NCI-H2227 (cell line): Measurements from ENCODE around the gene MRNIP.

ENCODE experiments used
- DNase-seq: peaks from one replicate; lab custom pipeline; 2025; ENCODE audit not compliant: unreplicated experiment; lab: John Stamatoyannopoulos, UW

MRNIP gene

GRCh38 chr5:179822444-179822990 lies 36.1 kb downstream of the MRNIP start:
- DNase-seq, result no peak

GRCh38 chr5:179822059-179822432 lies 36.6 kb downstream of the MRNIP start:
- DNase-seq, result no peak

DNA sequence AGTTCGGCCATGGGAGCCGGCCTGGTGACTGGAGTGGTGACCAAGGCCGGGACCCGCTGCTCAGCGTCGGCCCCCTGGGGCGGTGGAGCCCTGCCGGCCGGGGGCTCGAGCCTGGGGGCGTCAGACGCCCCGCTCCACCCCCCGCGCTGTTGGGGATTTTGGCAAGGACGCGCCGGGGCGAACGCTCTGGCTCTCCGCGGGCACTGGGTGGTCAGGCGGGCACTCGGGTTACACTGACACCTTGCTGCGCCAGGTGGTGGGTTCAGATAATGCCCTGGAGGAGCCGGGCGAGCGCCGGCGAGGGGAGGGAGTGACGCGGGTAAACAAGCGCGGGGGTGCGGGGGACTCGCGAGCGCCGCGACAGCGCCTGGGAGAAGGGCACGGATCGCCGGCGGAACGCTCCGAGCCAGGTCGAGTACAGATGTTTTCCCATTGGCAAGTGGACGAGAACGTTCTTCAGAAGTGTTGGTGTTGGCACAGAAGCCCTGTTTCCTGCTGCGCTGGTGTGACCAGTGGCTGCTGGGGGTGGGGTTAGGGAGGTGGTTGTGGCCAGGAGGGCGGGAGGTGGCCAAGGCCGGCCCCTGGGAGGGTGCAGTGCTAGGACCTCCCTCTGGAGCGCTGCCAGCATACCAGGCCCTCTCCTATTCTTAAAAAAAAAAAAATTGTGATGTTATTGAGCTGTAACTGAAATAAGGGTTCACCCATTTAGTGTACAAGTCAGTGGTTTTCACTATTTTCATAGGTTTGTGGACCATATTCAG lies 37.1 kb downstream of the MRNIP start:
- DNase-seq, result peak; percentile 79

DNA sequence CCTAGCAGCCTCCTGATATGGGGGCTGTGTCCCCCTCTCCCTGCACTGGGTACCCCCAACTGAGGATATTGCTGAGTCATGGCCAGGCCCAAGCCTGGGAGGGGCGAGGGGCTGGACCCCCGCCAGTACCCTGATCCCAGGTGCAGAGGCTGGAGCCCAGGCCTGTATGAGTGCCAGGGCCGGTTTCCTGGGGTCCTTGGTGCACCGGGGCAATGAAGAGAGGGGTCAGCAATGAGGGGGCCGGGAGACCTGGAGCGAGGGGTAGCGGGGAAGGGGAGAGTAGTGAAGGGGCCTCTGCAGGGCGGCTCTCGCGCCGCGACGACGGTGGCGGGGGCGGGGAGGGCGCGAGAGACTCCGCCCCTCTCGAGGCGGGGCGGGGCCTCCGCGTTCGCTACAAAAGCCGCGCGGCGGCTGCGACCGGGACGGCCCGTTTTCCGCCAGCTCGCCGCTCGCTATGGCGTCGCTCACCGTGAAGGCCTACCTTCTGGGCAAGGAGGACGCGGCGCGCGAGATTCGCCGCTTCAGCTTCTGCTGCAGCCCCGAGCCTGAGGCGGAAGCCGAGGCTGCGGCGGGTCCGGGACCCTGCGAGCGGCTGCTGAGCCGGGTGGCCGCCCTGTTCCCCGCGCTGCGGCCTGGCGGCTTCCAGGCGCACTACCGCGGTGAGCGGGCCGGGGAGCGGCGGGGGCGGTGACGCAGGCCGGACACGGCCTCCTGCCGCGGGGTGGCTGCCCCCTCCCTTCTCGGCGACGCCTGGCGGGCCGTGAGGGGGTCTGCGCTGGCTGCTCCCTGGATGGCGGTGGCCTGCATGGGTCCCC lies 37.9 kb downstream of the MRNIP start, which contains the start of gene SQSTM1:
TSS of gene SQSTM1 (plus strand) at position 423 of the 815 bp plus-strand sequence. CDS start at position 455, 32 bp downstream.
- peak; percentile 84 for DNase-seq

GRCh38 chr5:179820127-179820482 lies 38.5 kb downstream of the MRNIP start:
- no peak for DNase-seq

- peak; percentile 30 for DNase-seq
Observed at GRCh38 chr5:179819296-179820126, 39.1 kb downstream of the MRNIP start.

- DNase-seq, result peak; percentile 68
Observed at GRCh38 chr5:179818746-179819295, 39.8 kb downstream of the MRNIP start.

GRCh38 chr5:179817890-179818745 lies 40.5 kb downstream of the MRNIP start:
- DNase-seq, result no peak

DNA sequence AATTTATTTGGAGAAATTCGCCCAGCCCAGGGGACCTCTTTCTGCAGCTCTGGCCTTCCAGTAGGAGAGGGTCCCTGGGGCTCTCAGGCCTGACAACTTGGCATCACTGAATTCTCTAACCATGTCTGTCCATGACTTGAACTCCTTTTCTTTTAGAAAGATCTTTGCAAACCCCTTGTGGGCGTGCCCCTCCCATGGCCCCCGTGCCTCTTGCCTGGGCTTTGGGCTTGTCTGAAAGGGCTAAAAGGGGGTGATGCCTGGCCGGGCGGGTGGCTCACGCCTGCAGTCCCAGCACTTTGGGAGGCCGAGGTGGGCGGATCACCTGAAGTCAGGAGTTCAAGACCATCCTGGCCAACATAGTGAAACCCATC lies 41.2 kb downstream of the MRNIP start:
- DNase-seq, result no peak

GRCh38 chr5:179816796-179817469 lies 41.7 kb downstream of the MRNIP start:
- DNase-seq, result no peak

DNA sequence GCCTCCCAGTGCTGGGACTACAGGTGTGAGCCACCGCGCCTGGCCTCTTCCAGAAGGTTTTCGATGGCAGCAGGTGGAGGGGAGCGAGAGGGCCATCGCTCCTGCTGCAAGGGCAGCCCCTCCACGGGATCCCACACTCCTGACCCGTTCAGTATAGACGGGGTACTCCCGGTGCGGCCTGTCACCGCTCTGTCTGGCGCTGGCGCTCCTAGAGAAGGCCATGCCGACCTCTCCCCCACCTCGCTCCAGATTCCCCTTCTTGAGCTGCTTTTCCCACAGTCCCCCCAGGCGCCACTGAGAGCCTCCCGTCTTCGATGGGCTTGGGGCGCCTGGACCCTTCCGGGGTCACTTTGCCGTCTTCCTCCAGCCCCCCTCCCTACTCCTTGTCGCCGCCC lies 42.2 kb downstream of the MRNIP start:
- no peak for DNase-seq

DNA sequence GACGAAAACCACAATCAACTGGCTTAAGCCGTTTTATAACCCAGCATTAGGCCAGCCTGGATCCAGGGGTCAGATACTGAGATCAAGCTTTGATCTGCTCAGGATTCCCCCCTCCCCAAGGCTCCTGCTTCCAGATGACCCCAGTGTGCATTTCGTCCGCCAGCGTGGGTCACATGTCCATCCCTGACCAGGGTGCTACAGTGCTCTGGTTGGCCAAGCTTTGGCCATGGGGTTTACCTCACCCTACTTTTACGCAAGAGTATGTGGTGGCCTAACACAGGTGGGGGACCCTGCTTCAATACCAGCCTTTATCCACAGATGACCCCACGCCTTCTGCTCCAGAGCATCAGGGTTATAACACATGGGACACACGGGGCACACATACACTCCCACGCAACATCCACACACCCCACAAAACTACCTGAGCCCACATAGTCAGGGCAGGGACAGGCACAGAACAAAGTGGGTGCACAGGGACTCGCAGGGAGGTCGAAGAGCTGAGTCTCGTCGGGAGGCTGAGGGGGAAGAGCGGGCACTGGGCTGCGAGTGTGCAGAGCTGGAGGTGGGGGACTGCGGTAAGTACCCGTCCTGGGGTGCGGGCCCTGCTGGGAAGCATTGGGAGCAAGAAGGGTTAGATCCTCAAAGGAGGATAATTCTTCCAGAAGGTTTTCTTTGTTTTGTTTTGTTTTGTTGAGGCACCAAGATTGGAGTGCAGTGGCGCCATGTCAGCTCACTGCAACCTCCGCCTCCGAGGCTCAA lies 42.9 kb downstream of the MRNIP start:
- DNase-seq, result no peak

GRCh38 chr5:179814090-179814489 lies 44.5 kb downstream of the MRNIP start:
- DNase-seq, result no peak

DNA sequence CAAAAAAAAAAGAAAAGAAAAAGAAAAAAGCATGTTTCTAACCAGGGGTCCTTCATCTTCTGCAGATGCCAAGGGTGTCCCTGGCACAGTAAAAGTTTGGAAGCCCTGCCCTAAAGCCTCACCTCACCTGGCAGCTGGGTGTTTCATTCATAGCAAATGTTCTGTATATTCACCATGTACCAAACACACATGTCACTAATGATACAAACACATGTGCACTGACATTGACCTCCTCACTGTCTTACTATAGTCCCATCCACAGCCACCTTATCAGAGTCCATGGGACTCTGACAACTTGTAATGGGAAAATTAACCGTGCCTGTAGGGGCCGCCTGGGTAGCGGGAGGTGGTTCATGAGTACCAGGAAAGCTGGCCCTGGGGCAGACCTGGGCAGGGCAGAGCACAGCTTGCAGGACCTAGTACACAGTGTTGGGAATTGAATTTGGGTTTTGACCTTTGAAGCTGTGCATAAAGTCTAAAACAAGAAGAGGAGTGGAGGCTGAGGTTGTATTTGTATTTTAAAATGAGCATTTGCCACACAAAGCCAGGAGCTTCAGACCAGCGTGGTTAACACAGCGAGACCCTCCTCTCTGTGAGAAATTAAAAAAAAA lies 45.5 kb downstream of the MRNIP start:
- DNase-seq, result no peak

DNA sequence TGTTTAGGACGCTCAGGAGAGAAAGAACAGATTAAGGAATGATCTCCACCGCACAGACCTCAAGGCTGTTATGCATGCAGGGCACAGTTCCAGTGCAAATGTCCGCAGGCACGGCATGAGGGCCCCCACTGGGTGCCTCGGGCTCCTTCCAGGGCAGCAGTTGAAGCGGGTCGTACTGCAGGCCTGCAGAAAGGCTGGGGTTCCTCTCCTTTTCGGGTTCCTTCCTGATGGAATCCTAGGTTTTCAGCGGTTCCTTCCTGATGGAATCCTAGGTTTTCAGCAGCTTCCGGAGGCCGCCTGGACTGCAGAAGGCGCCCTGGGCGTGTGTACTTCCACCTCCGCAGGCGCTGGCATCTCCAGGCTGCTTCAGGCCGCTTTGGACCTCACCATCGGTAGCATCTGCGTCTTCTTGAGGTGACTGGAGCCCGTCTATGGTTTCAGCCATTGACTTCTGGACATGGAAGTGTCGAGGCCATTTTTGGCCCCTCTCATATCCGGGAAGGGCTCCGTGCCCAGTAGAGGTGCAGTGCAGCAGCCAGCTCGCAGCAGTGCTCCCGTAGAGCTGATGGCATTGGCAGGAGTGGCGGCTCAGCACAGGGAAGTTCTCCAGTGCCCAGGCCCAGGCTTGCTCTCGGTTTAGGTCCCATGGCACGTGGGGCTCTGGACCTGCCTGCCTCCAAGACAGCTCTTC lies 46.3 kb downstream of the MRNIP start:
- no peak for DNase-seq

DNA sequence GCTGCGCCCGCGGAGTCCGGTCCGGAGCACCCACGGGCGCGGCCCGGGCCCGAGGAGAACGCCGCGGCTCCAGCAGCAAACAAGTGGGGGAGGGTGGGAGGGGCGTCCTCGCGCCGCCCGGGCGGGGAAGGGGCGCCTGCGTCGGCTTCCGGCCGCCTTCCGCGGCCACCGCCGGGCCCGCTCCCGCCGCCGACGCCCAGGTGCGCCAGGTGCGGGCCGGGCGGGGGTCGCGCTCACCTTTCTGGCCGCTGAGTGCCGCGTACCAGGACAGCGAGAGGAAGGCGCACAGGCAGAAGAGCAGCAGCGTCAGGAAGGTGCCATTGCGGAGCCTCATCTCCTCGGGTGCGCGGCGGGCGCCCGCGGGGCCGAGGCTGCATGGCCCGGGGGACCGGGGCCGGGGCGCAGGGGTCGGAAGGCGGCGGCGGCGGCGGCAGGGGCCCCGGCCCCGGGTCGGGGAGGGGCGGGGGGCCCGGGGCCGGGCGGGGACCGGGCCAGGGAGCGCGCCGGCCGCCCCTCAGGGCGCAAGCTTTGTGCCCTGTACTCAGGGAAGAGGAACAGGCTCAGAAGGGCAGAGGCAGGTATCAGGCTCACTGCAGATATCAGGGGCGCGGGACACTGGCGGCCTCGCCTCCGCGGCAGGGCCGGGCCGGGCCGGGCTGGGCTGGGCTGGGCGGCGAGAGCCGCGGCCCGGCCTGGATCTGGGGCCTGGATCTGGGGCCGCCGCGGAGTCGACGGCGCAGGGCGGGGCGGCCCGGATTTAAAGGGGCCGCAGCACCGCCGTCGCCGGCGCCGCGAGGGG lies 52.2 kb downstream of the MRNIP start, which contains the start of gene MGAT4B:
TSS of gene MGAT4B (minus strand) at position 617 of the 799 bp plus-strand sequence. CDS start at position 334, 283 bp downstream.
- peak; percentile 76 for DNase-seq
